CD14-positive monocyte (primary cell): ENCODE measurements around the gene VSIR. TPM values are rescaled to one million over a fixed set of nuclear protein-coding genes. Genes with fewer than 3 reads are reported as not detected.

Source experiments
- DNase-seq, 3 donors: peaks; one replicate each; pipeline ENCODE4 v3.0.0-alpha.2; 2011 to 2022
- H2AFZ ChIP-seq: 2 replicates; pipeline ENCODE4 v1.6.0; 2012; ENCODE audit warnings: mild to moderate bottlenecking, low read depth, low read length, inconsistent platforms; ENCODE audit not compliant: insufficient read depth, poor library complexity, severe bottlenecking
- H3K27ac ChIP-seq, 2 donors: 1 replicate in 1 of 2; 2 replicates in 1 of 2; pipeline ENCODE4 v1.5.1; 2012 to 2013; ENCODE audit warnings: low read length in 2 of 2, control low read depth in 1 of 2, inconsistent platforms in 1 of 2, low read depth in 1 of 2, mild to moderate bottlenecking in 1 of 2
- H3K27me3 ChIP-seq, 2 donors: one replicate each; pipeline versions ENCODE4 v1.6.0 to v1.6.1; 2011 to 2013; ENCODE audit warnings: low read length in 2 of 2; ENCODE audit not compliant: control insufficient read depth in 2 of 2, insufficient read depth in 2 of 2
- H3K36me3 ChIP-seq, 2 donors: replicated peaks in 1 of 2; 1 replicate in 1 of 2; 2 replicates in 1 of 2; pipeline versions ENCODE4 v1.5.1 to v1.6.1; 2012 to 2013; ENCODE audit warnings: low read length in 2 of 2, control low read depth in 1 of 2, inconsistent platforms in 1 of 2, mild to moderate bottlenecking in 1 of 2; ENCODE audit not compliant: insufficient read depth in 2 of 2, control insufficient read depth in 1 of 2
- H3K4me1 ChIP-seq, 2 donors: 1 replicate in 1 of 2; 2 replicates in 1 of 2; pipeline versions ENCODE4 v1.5.1 to v1.6.1; 2012 to 2013; ENCODE audit warnings: low read length in 2 of 2, control low read depth in 1 of 2, inconsistent platforms in 1 of 2, mild to moderate bottlenecking in 1 of 2, moderate library complexity in 1 of 2; ENCODE audit not compliant: insufficient read depth in 2 of 2, control insufficient read depth in 1 of 2
- H3K4me2 ChIP-seq: replicated peaks from 2 replicates; pipeline ENCODE3; 2012; ENCODE audit warnings: low read length, moderate library complexity, mild to moderate bottlenecking; ENCODE audit not compliant: poor library complexity, severe bottlenecking; ENCODE audit errors: extremely low read depth
- H3K4me3 ChIP-seq, 3 experiments: fragments of 200-600 bp in 1 of 3; sonication (generic) in 1 of 3; replicated peaks in 1 of 3; 1 replicate in 2 of 3; 2 replicates in 1 of 3; pipeline ENCODE4 v1.5.1; 2011 to 2013; ENCODE audit warnings: low read length in 3 of 3, mild to moderate bottlenecking in 3 of 3, control low read depth in 2 of 3, low read depth in 2 of 3, inconsistent platforms in 1 of 3, moderate library complexity in 1 of 3
- H3K79me2 ChIP-seq: 2 replicates; pipeline ENCODE4 v1.6.0; 2012; ENCODE audit warnings: mild to moderate bottlenecking, control low read depth, inconsistent platforms, low read length, moderate library complexity; ENCODE audit not compliant: insufficient read depth
- H3K9ac ChIP-seq: 2 replicates; pipeline ENCODE4 v1.6.0; 2017; ENCODE audit warnings: low read length, mild to moderate bottlenecking; ENCODE audit not compliant: insufficient read depth, poor library complexity, severe bottlenecking
- H3K9me3 ChIP-seq, 2 donors: replicated peaks in 1 of 2; 1 replicate in 1 of 2; 2 replicates in 1 of 2; pipeline versions ENCODE4 v1.5.1 to v1.6.1; 2012 to 2013; ENCODE audit warnings: low read length in 2 of 2, control low read depth in 1 of 2; ENCODE audit not compliant: control insufficient read depth in 1 of 2, insufficient read depth in 1 of 2
- H4K20me1 ChIP-seq: 2 replicates; pipeline ENCODE4 v1.6.0; 2012; ENCODE audit warnings: mild to moderate bottlenecking, low read length, control low read depth, moderate library complexity; ENCODE audit not compliant: insufficient read depth
- H3K27ac Mint-ChIP-seq, 7 donors: one replicate each; pipeline ENCODE4 v1.8.0; 2020; ENCODE audit warnings: mild to moderate bottlenecking in 7 of 7, mixed read lengths in 7 of 7, moderate library complexity in 6 of 7, inconsistent platforms in 2 of 7
- H3K27me3 Mint-ChIP-seq, 3 donors: one replicate each; pipeline ENCODE4 v1.8.0; 2021 to 2022; ENCODE audit warnings: low read depth in 3 of 3, mild to moderate bottlenecking in 3 of 3, mixed read lengths in 3 of 3, moderate library complexity in 3 of 3, inconsistent platforms in 1 of 3
- H3K36me3 Mint-ChIP-seq, 2 donors: one replicate each; pipeline ENCODE4 v1.8.0; 2020; ENCODE audit warnings: mixed read lengths in 2 of 2, inconsistent platforms in 1 of 2, mild to moderate bottlenecking in 1 of 2
- H3K4me1 Mint-ChIP-seq: one replicate; pipeline ENCODE4 v1.8.0; 2020; ENCODE audit warnings: mild to moderate bottlenecking, mixed read lengths
- H3K4me3 Mint-ChIP-seq, 2 donors: one replicate each; pipeline ENCODE4 v1.8.0; 2020; ENCODE audit warnings: mild to moderate bottlenecking in 2 of 2, mixed read lengths in 2 of 2, moderate library complexity in 1 of 2
- H3K9me3 Mint-ChIP-seq, 7 donors: one replicate each; pipeline ENCODE4 v1.8.0; 2020 to 2022; ENCODE audit warnings: mixed read lengths in 7 of 7, mild to moderate bottlenecking in 6 of 7, moderate library complexity in 6 of 7, inconsistent platforms in 2 of 7
- WGBS: methylation state at CpG from one replicate; pipeline ENCODE4 v1.1.5; 2013; ENCODE audit warnings: missing lambda C conversion rate; ENCODE audit not compliant: insufficient coverage; 5-methylcytosine and 5-hydroxymethylcytosine counted together
- intact Hi-C, 2 donors: fragments of 100-400 bp; cut with micrococcal nuclease; formaldehyde crosslinking; loops; one replicate each; pipeline versions ENCODE4 v1.15.0 to v1.15.1; 2023
- polyA plus RNA-seq, 3 donors: library from polyadenylated mRNA; depleted of rRNA in 1 of 3; unstranded in 2 of 3; stranded (reverse) in 1 of 3; fragments of 300-500 nt in 2 of 3; fragments of >200 nt in 1 of 3; fragmentation: Illumina TruSeq in 2 of 3; gene quantifications; 1 replicate in 2 of 3; 2 replicates in 1 of 3; pipeline ENCODE4 v1.2.3, GENCODE V29; 2012 to 2021
- TF ChIP-seq, protein P1 (sequence below): fragments of 200-600 bp; IDR thresholded peaks from one replicate; pipeline ENCODE4 v1.8.0; 2022; ENCODE audit warnings: antibody characterized with exemption, mild to moderate bottlenecking

Gene VSIR
- polyA plus RNA-seq, 3 donors: 635 to 1,133 (median 801) TPM

DNA sequence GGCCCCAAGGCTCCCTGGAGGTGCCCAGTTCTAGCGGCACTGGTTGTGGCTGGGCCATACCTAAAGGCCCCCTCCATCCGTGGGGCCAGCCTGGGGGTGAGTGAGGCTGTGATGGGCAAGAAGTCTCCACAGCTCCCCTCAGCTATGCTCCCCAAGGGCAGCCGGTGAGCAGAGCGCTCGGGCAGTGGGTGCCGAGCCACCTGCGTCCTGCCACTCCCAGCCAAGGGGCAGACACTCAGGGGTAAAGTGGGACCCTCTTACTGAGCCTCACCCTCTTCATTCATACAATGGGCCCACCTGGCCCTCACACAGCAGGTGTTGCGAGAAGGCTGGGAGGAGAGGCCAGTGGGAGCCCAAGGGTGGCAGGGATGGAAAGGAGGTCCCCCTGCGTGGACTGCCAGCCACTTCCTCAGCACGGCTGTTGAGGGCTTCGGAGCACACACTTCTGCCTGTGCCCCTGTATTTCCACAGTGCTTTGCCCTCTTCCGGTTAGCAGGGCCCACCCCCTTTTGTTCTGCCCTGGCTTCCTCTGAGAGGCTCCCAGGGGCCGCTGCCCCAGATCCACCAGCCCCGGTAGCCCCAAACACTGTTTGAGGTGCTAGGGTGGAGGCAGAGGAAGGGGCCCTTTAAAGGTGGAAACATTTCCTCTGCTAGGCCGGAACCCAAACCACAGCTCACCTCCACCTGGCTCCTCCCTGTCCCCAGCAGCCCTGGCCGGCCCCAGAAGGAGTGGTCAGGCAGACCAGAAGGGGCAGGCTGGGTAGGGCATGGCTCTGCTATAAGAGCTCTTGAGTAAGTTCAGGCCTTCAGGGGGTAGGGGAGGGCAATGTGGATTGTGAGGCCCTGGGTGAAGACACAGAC is 37.4 kb downstream of the VSIR start:
- 29% methylated on average over 11 of the region's 16 CpGs for WGBS
- H3K27me3 ChIP-seq: no peaks in the 10 kb centered on the region
- TF ChIP-seq, protein P1, sequence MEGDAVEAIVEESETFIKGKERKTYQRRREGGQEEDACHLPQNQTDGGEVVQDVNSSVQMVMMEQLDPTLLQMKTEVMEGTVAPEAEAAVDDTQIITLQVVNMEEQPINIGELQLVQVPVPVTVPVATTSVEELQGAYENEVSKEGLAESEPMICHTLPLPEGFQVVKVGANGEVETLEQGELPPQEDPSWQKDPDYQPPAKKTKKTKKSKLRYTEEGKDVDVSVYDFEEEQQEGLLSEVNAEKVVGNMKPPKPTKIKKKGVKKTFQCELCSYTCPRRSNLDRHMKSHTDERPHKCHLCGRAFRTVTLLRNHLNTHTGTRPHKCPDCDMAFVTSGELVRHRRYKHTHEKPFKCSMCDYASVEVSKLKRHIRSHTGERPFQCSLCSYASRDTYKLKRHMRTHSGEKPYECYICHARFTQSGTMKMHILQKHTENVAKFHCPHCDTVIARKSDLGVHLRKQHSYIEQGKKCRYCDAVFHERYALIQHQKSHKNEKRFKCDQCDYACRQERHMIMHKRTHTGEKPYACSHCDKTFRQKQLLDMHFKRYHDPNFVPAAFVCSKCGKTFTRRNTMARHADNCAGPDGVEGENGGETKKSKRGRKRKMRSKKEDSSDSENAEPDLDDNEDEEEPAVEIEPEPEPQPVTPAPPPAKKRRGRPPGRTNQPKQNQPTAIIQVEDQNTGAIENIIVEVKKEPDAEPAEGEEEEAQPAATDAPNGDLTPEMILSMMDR: no peak
- peak overlapping the region in 1 of 3 experiments; percentile 55 for H3K4me3 ChIP-seq
- H4K20me1 ChIP-seq: no peaks in the 10 kb centered on the region
- no peaks in the 10 kb centered on the region for H3K9me3 ChIP-seq
- peak overlapping the region; percentile 56 for H3K4me2 ChIP-seq
- peak in 2 of 3 donors; percentile 42 to 58 for DNase-seq
- H3K79me2 ChIP-seq: no peaks in the 10 kb centered on the region
- Mint-ChIP-seq H3K4me3 (peak overlapping the region; percentile 37 to 57), H3K27ac (peak overlapping the region; percentile 14 to 84 (median 64)), H3K36me3 (peaks cover 46 to 67% of the 10 kb centered on the region in 2 donors), H3K27me3 (peaks cover 0 to 4% (median 2%) of the 10 kb centered on the region in 3 donors), H3K9me3 (peaks cover 0 to 4% (median 0%) of the 10 kb centered on the region in 7 donors), H3K4me1 (peaks cover 94% of the 10 kb centered on the region)
- peaks cover 78 to 88% of the 10 kb centered on the region in 2 donors for H3K4me1 ChIP-seq
- H3K27ac ChIP-seq: peak overlapping the region; percentile 38 to 68
- intact Hi-C loops: no loop called here
- peak overlapping the region; percentile 23 for H3K9ac ChIP-seq
- H3K36me3 ChIP-seq: peaks cover 11 to 37% of the 10 kb centered on the region in 2 donors
- H2AFZ ChIP-seq: no peak overlapping the region

DNA sequence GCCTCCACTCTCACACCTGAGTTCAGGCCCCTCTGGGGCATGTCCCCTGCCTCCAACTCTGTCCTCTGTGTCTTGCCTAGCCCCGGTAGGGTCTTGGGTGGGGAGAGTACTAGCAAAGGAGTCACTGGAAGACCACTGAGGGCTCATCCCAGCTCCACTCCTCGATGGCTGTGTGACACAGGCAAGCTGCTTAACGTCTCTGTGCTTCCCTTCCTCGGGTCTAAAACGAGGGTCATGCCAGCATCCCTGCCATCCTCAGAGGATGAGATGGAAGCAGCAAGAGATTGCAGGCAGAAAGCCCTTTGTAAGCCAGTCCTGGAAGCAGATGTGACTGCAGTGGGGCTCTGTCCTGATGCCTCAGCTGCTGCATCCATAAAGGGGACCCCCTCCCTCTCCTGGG is 38.5 kb downstream of the VSIR start:
- peak overlapping the region in 1 of 2 donors; percentile 38 for H3K27ac ChIP-seq
- TF ChIP-seq, protein P1: no peak
- H3K9me3 Mint-ChIP-seq: peaks cover 0 to 4% (median 0%) of the 10 kb centered on the region in 7 donors
- peaks cover 0 to 4% (median 2%) of the 10 kb centered on the region in 3 donors for H3K27me3 Mint-ChIP-seq
- no peaks in the 10 kb centered on the region for H3K27me3 ChIP-seq
- H3K4me1 ChIP-seq: peaks cover 78 to 88% of the 10 kb centered on the region in 2 donors
- H3K9me3 ChIP-seq: no peaks in the 10 kb centered on the region
- no peak for DNase-seq
- peak overlapping the region in 3 of 7 donors; percentile 18 to 79 (median 68) for H3K27ac Mint-ChIP-seq
- H3K4me1 Mint-ChIP-seq: peaks cover 94% of the 10 kb centered on the region
- no peak overlapping the region for H3K4me3 ChIP-seq
- no peaks in the 10 kb centered on the region for H4K20me1 ChIP-seq
- peaks cover 39 to 58% of the 10 kb centered on the region in 2 donors for H3K36me3 Mint-ChIP-seq
- intact Hi-C loops: no loop called here
- H2AFZ ChIP-seq: no peak overlapping the region
- no peak overlapping the region for H3K4me3 Mint-ChIP-seq
- no peak overlapping the region for H3K4me2 ChIP-seq
- 87% methylated on average over 4 of the region's 5 CpGs for WGBS
- H3K9ac ChIP-seq: no peak overlapping the region
- peaks cover 3% of the 10 kb centered on the region for H3K79me2 ChIP-seq
- H3K36me3 ChIP-seq: peaks cover 11 to 37% of the 10 kb centered on the region in 2 donors
